PFSK-1 (cell line): Measurements from ENCODE around the gene TMEM47.

ENCODE experiments used
- FOXP2 ChIP-seq: optimal IDR thresholded peaks from 2 replicates; pipeline ENCODE3; 2011; ENCODE audit warnings: borderline replicate concordance, control low read depth, inconsistent platforms; ENCODE audit not compliant: insufficient read depth; ENCODE audit errors: extremely low read length, extremely low read depth
- POLR2AphosphoS5 ChIP-seq: IDR thresholded peaks from 2 replicates; pipeline ENCODE4 v1.6.1; 2012; ENCODE audit warnings: low read depth, mild to moderate bottlenecking, control low read depth, low read length, moderate library complexity
- SIN3A ChIP-seq: IDR thresholded peaks from 2 replicates; pipeline ENCODE4 v1.6.1; 2012; ENCODE audit warnings: mild to moderate bottlenecking, low read length, moderate library complexity, borderline replicate concordance; ENCODE audit not compliant: insufficient read depth
- TAF1 ChIP-seq: IDR thresholded peaks from 2 replicates; pipeline ENCODE4 v1.6.1; 2012; ENCODE audit warnings: low read length, control low read depth, borderline replicate concordance; ENCODE audit not compliant: insufficient read depth
- TF ChIP-seq, protein P1 (sequence below), 2 experiments: IDR thresholded peaks; 2 replicates each; pipeline versions ENCODE4 v1.6.1 to v1.8.0; 2011 to 2012; ENCODE audit warnings: low read depth in 2 of 2, low read length in 2 of 2, control low read depth in 1 of 2, inconsistent platforms in 1 of 2, mild to moderate bottlenecking in 1 of 2, moderate library complexity in 1 of 2; ENCODE audit not compliant: insufficient read depth in 1 of 2

TMEM47 gene

DNA sequence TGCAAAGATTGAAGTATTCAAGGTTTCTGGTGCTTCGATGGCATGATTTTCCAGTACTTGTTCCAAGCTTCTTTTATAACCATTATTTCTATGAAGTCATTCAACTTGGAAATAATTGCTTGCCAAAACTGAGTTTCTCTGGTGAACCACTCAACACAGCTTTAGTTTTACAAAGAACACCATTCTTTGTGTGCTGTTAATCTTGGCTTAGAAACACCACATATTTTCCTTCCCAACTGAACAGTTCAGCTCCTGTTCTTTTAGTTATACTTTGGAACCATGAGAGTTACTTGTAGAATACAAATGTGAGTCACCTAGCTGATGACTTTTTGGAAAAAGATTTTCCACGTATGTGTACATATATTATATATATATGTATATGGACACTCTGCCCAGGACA, 32.7 kb downstream of the TMEM47 start:
- TF ChIP-seq POLR2AphosphoS5 (no peak), FOXP2 (no peak), SIN3A (no peak), TAF1 (no peak)
- TF ChIP-seq, protein P1, sequence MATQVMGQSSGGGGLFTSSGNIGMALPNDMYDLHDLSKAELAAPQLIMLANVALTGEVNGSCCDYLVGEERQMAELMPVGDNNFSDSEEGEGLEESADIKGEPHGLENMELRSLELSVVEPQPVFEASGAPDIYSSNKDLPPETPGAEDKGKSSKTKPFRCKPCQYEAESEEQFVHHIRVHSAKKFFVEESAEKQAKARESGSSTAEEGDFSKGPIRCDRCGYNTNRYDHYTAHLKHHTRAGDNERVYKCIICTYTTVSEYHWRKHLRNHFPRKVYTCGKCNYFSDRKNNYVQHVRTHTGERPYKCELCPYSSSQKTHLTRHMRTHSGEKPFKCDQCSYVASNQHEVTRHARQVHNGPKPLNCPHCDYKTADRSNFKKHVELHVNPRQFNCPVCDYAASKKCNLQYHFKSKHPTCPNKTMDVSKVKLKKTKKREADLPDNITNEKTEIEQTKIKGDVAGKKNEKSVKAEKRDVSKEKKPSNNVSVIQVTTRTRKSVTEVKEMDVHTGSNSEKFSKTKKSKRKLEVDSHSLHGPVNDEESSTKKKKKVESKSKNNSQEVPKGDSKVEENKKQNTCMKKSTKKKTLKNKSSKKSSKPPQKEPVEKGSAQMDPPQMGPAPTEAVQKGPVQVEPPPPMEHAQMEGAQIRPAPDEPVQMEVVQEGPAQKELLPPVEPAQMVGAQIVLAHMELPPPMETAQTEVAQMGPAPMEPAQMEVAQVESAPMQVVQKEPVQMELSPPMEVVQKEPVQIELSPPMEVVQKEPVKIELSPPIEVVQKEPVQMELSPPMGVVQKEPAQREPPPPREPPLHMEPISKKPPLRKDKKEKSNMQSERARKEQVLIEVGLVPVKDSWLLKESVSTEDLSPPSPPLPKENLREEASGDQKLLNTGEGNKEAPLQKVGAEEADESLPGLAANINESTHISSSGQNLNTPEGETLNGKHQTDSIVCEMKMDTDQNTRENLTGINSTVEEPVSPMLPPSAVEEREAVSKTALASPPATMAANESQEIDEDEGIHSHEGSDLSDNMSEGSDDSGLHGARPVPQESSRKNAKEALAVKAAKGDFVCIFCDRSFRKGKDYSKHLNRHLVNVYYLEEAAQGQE (IDR thresholded peaks at IDR 0.05; ENCODE audit: insufficient read depth in 1 of 2, low read depth in 2 of 2, low read length in 2 of 2), result no peak

DNA sequence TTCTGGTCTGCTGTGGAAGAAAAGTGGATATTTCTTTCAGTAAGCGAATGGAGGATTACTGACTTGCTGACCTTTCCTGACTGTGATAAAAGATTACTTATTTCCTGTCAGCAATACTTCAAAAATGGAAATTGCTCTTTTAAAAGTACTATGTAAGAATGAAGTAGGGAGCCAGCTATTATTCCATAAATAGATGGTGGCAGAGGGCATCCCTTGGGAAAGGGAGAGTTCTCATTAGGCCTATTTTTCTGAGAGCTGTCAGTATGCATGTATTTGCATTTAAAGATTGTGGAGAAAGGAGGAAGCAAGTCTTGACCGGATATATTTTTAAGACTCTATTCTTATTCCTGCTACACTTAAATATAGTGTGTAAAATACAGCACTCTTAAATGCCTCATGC, 37.2 kb downstream of the TMEM47 start:
- TF ChIP-seq TAF1 (no peak), SIN3A (no peak), FOXP2 (no peak), POLR2AphosphoS5 (no peak)
- TF ChIP-seq, protein P1 (IDR thresholded peaks at IDR 0.05; ENCODE audit: insufficient read depth in 1 of 2, low read depth in 2 of 2, low read length in 2 of 2), result no peak

DNA sequence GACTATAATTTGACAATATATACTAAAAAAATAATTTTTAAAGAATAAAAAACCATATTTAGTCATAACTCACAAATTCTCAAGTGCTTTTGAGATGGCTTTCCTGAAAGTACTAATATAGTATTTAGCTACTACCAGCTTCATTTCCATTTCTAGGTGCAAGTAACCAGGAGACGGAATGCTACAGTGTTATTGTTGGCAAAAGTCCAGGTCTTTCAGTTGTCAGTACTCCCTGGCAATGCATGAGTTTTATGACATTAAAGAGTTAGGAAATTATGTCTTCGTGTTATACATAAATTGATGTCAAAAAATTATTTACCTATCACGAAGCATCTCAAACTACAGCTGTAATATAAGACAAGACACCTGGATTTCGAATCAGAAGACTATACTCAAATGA, 45.0 kb downstream of the TMEM47 start:
- TF ChIP-seq SIN3A (no peak), FOXP2 (no peak), POLR2AphosphoS5 (no peak), TAF1 (no peak)
- TF ChIP-seq, protein P1 (IDR thresholded peaks at IDR 0.05; ENCODE audit: insufficient read depth in 1 of 2, low read depth in 2 of 2, low read length in 2 of 2), result no peak

DNA sequence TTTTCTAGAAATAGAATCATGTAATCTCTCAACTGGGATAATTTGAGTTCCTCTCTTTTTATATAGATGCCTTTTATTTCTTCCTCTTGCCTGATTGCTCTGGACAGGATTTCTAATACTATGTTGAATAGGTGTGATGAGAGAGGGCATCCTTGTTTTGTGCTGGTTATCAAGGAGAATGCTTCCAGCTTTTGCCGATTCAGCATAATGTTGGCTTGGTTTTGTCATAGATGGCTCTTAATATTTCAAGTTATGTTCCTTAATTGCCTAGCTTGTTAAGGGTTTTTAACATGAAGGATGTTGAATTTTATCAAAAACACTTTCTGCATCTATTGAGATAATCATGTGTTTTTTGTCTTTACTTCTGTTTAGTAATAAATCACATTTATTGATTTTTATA, 58.7 kb downstream of the TMEM47 start:
- no peak for TF ChIP-seq FOXP2
- TF ChIP-seq, protein P1 (IDR thresholded peaks at IDR 0.05; ENCODE audit: insufficient read depth in 1 of 2, low read depth in 2 of 2, low read length in 2 of 2), result no peak
- TF ChIP-seq POLR2AphosphoS5, result no peak
- no peak for TF ChIP-seq TAF1
- TF ChIP-seq SIN3A, result no peak

DNA sequence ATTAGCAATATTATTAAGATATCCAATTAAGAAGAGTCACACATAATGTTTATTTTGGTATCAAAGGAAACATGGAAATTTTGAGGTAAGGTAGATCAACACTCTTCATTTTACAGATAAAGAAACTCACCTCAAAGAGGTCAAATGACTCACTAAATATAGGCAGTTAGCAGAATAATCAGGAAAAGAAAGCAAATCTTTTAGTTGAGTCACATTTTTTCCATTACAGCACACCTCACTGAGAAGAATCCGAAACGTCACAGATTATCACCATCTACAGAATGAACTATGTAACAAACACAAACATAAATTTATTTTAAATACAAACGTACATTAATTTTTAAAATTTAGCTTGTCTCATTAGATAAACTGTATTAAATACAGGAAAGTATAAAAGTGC, 70.1 kb downstream of the TMEM47 start:
- no peak for TF ChIP-seq POLR2AphosphoS5
- no peak for TF ChIP-seq SIN3A
- TF ChIP-seq FOXP2, result no peak
- TF ChIP-seq, protein P1 (IDR thresholded peaks at IDR 0.05; ENCODE audit: insufficient read depth in 1 of 2, low read depth in 2 of 2, low read length in 2 of 2), result no peak
- no peak for TF ChIP-seq TAF1
